Measurements from ENCODE around the gene NAT14.

GRCh38 chr19:55488986-55489710 is 4.2 kb downstream of the NAT14 start:
- TF ChIP-seq EP300 (IDR thresholded peaks at IDR 0.05; ENCODE audit: borderline replicate concordance): no peak
- TF ChIP-seq, protein P1, sequence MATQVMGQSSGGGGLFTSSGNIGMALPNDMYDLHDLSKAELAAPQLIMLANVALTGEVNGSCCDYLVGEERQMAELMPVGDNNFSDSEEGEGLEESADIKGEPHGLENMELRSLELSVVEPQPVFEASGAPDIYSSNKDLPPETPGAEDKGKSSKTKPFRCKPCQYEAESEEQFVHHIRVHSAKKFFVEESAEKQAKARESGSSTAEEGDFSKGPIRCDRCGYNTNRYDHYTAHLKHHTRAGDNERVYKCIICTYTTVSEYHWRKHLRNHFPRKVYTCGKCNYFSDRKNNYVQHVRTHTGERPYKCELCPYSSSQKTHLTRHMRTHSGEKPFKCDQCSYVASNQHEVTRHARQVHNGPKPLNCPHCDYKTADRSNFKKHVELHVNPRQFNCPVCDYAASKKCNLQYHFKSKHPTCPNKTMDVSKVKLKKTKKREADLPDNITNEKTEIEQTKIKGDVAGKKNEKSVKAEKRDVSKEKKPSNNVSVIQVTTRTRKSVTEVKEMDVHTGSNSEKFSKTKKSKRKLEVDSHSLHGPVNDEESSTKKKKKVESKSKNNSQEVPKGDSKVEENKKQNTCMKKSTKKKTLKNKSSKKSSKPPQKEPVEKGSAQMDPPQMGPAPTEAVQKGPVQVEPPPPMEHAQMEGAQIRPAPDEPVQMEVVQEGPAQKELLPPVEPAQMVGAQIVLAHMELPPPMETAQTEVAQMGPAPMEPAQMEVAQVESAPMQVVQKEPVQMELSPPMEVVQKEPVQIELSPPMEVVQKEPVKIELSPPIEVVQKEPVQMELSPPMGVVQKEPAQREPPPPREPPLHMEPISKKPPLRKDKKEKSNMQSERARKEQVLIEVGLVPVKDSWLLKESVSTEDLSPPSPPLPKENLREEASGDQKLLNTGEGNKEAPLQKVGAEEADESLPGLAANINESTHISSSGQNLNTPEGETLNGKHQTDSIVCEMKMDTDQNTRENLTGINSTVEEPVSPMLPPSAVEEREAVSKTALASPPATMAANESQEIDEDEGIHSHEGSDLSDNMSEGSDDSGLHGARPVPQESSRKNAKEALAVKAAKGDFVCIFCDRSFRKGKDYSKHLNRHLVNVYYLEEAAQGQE (IDR thresholded peaks at IDR 0.05; ENCODE audit: low read depth): no peak
- no peak for TF ChIP-seq RAD21 (IDR thresholded peaks at IDR 0.05; ENCODE audit: low read depth)
- no peak for TF ChIP-seq CEBPB (IDR thresholded peaks at IDR 0.05)
- TF ChIP-seq TEAD4 (IDR thresholded peaks at IDR 0.05): no peak
- TF ChIP-seq YY1 (IDR thresholded peaks at IDR 0.05; ENCODE audit: low read depth): no peak
- TF ChIP-seq ZBTB7A (IDR thresholded peaks at IDR 0.05; ENCODE audit: low read depth): no peak

Measured in Ishikawa (cell line).